Measurements from ENCODE around the gene HGS. TPM values are rescaled to one million over a fixed set of nuclear protein-coding genes. Genes with fewer than 3 reads are reported as not detected.

HGS gene
- total RNA-seq, 1 experiment from 2014 or later = 160 TPM

DNA sequence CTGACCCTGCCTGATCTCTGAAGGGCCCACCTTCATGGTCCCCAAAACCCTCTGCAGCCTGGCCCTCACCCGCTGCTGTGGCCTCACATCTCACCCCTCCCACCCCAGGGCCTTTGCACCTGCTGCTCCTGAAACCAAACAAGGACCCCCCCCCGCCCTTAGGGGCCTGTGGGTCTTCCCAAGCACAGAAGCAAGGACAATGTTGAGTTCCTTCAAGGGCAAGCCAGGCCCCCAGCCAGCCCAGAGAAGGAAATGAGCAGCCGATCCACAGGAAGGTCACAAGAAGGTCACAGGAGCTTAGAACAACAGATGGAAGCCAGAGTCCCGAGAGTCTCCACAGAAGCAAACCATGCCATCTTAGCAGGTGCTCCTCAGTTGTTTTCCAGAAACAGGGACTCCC lies 27.0 kb upstream of the HGS start:
- no peaks in the 10 kb centered on the region for H3K27me3 Mint-ChIP-seq (ENCODE audit: insufficient read depth, unreplicated experiment)
- H3K36me3 Mint-ChIP-seq (ENCODE audit: insufficient read depth, unreplicated experiment) = no peaks in the 10 kb centered on the region
- no peak overlapping the region for H3K4me3 Mint-ChIP-seq (ENCODE audit: unreplicated experiment)
- no peaks in the 10 kb centered on the region for H3K9me3 Mint-ChIP-seq (ENCODE audit: unreplicated experiment)
- POLR2A ChIA-PET = no interaction called here
- no TSS peak for BruUV-seq (replicated peaks)
- DNase-seq (ENCODE audit: unreplicated experiment) = no peak
- intact Hi-C loops (cut with micrococcal nuclease) = no loop called here
- H3K4me1 Mint-ChIP-seq (ENCODE audit: insufficient read depth, unreplicated experiment) = peaks cover 3% of the 10 kb centered on the region
- TF ChIP-seq, protein P1, sequence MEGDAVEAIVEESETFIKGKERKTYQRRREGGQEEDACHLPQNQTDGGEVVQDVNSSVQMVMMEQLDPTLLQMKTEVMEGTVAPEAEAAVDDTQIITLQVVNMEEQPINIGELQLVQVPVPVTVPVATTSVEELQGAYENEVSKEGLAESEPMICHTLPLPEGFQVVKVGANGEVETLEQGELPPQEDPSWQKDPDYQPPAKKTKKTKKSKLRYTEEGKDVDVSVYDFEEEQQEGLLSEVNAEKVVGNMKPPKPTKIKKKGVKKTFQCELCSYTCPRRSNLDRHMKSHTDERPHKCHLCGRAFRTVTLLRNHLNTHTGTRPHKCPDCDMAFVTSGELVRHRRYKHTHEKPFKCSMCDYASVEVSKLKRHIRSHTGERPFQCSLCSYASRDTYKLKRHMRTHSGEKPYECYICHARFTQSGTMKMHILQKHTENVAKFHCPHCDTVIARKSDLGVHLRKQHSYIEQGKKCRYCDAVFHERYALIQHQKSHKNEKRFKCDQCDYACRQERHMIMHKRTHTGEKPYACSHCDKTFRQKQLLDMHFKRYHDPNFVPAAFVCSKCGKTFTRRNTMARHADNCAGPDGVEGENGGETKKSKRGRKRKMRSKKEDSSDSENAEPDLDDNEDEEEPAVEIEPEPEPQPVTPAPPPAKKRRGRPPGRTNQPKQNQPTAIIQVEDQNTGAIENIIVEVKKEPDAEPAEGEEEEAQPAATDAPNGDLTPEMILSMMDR (IDR thresholded peaks at IDR 0.05; ENCODE audit: unreplicated experiment) = no peak
- H3K27ac Mint-ChIP-seq (ENCODE audit: low read depth, unreplicated experiment) = no peak overlapping the region
- CTCF ChIA-PET = interaction anchor here (0.8 kb wide), 1 partner anchor 9 kb away, joined by 3 read pairs; no protein-coding TSS in a partner anchor

DNA sequence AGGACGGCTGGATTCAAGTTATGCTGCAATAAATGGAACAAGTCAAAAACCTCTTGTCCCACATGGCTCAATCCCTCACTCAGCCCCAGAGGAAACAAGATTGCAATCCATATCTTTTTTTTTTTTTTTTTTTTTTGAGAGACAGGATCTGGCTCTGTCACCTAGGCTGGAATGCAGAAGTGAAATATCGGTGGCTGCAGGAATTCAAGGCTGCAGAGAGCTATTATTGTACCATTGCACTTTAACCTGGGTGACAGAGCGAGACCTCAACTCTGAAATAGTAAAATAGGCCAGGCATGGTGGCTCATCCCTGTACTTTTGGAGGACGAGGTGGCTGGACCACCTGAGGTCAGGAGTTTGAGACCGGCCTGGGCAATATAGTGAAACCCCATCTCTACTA lies 24.8 kb upstream of the HGS start:
- POLR2A ChIA-PET = no interaction called here
- Mint-ChIP-seq H3K27ac (ENCODE audit: low read depth, unreplicated experiment) (no peak overlapping the region), H3K9me3 (ENCODE audit: unreplicated experiment) (no peaks in the 10 kb centered on the region), H3K27me3 (ENCODE audit: insufficient read depth, unreplicated experiment) (no peaks in the 10 kb centered on the region), H3K4me3 (ENCODE audit: unreplicated experiment) (no peak overlapping the region), H3K36me3 (ENCODE audit: insufficient read depth, unreplicated experiment) (peaks cover 3% of the 10 kb centered on the region), H3K4me1 (ENCODE audit: insufficient read depth, unreplicated experiment) (no peaks in the 10 kb centered on the region)
- intact Hi-C loops (cut with micrococcal nuclease) = no loop called here
- no TSS peak for BruUV-seq (replicated peaks)
- DNase-seq (ENCODE audit: unreplicated experiment) = no peak
- CTCF ChIA-PET = interaction anchor here (0.6 kb wide), 1 partner anchor 46 kb away, joined by 3 read pairs; no protein-coding TSS in a partner anchor
- TF ChIP-seq, protein P1 (IDR thresholded peaks at IDR 0.05; ENCODE audit: unreplicated experiment) = no peak

DNA sequence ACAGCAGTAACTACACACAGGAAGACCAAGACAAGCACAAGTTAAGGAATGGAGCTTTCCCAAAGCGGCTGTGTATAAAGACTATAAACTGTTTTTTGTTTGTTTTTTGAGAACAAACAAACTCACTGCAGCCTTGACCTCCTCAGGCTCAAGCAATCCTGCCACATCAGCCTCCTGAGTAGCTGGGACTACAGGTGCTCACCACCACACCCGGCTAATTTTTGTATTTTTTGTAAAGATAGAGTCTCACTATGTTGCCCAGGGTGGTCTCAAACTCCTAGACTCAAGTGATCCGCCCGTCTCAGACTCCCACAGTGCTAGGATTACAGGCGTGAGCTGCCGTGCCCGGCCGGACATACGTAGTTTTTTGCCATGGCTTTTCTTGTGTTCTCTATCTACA lies 23.4 kb upstream of the HGS start:
- intact Hi-C loops (cut with micrococcal nuclease) = no loop called here
- Mint-ChIP-seq H3K4me1 (ENCODE audit: insufficient read depth, unreplicated experiment) (no peaks in the 10 kb centered on the region), H3K36me3 (ENCODE audit: insufficient read depth, unreplicated experiment) (peaks cover 15% of the 10 kb centered on the region), H3K27ac (ENCODE audit: low read depth, unreplicated experiment) (no peak overlapping the region), H3K9me3 (ENCODE audit: unreplicated experiment) (no peaks in the 10 kb centered on the region), H3K27me3 (ENCODE audit: insufficient read depth, unreplicated experiment) (no peaks in the 10 kb centered on the region), H3K4me3 (ENCODE audit: unreplicated experiment) (no peak overlapping the region)
- DNase-seq (ENCODE audit: unreplicated experiment) = no peak
- TF ChIP-seq, protein P1 (IDR thresholded peaks at IDR 0.05; ENCODE audit: unreplicated experiment) = no peak
- CTCF ChIA-PET = interaction anchor here (0.5 to 1.0 kb wide), 2 partner anchors 18 to 24 kb away, joined by 3 read pairs; no protein-coding TSS in a partner anchor
- POLR2A ChIA-PET = interaction anchor here (0.6 to 0.7 kb wide), 2 partner anchors 13 to 18 kb away, joined by 3 read pairs; no protein-coding TSS in a partner anchor
- BruUV-seq (replicated peaks) = no TSS peak

DNA sequence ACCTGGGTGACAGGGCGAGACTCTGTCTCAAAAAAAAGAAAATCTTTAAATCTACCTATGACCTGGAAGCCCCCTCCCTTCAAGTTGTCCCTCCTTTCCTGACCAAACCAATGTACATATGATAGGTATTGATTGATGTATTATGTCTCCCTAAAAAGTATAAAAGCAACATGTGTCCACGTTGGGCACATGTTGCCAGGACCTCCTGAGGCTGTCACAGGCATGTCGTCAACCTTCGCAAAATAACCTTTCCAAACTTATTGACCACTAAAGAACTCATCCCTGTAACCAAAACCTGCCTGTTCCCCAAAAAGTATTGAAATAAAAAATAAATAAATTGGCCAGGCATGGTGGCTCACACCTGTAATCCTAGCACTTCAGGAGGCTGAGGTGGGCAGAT lies 21.8 kb upstream of the HGS start:
- DNase-seq (ENCODE audit: unreplicated experiment) = no peak
- no peaks in the 10 kb centered on the region for H3K9me3 Mint-ChIP-seq (ENCODE audit: unreplicated experiment)
- intact Hi-C loops (cut with micrococcal nuclease) = no loop called here
- no peaks in the 10 kb centered on the region for H3K27me3 Mint-ChIP-seq (ENCODE audit: insufficient read depth, unreplicated experiment)
- peaks cover 19% of the 10 kb centered on the region for H3K36me3 Mint-ChIP-seq (ENCODE audit: insufficient read depth, unreplicated experiment)
- TF ChIP-seq, protein P1 (IDR thresholded peaks at IDR 0.05; ENCODE audit: unreplicated experiment) = no peak
- no TSS peak for BruUV-seq (replicated peaks)
- POLR2A ChIA-PET = interaction anchor here (8.0 kb wide), 1 partner anchor 21 kb away, joined by 101 read pairs; the partner anchor contains the start of genes ARL16 and HGS
- no peak overlapping the region for H3K4me3 Mint-ChIP-seq (ENCODE audit: unreplicated experiment)
- H3K27ac Mint-ChIP-seq (ENCODE audit: low read depth, unreplicated experiment) = no peak overlapping the region
- H3K4me1 Mint-ChIP-seq (ENCODE audit: insufficient read depth, unreplicated experiment) = peaks cover 6% of the 10 kb centered on the region
- CTCF ChIA-PET = no interaction called here

Measured in MCF 10A (cell line).